Mesendoderm (in vitro differentiated cells): ENCODE measurements around the gene FAM53B.

ENCODE experiments used
- DNase-seq: peaks from one replicate; pipeline ENCODE4 v3.0.0; 2013
- H2AK5ac ChIP-seq: 2 replicates; pipeline ENCODE4 v1.6.1; 2013; ENCODE audit warnings: low read length, inconsistent platforms
- H2BK120ac ChIP-seq: 2 replicates; pipeline ENCODE4 v1.6.1; 2013; ENCODE audit warnings: low read depth, mild to moderate bottlenecking, low read length, moderate library complexity, mixed read lengths
- H2BK15ac ChIP-seq: replicated peaks from 2 replicates; pipeline ENCODE4 v1.6.1; 2013; ENCODE audit warnings: low read depth, mild to moderate bottlenecking, moderate library complexity
- H2BK5ac ChIP-seq: 2 replicates; pipeline ENCODE4 v1.6.1; 2013; ENCODE audit warnings: low read length, inconsistent platforms
- H3K18ac ChIP-seq: 2 replicates; pipeline ENCODE4 v1.6.1; 2013; ENCODE audit warnings: mild to moderate bottlenecking, low read length, mixed read lengths
- H3K23ac ChIP-seq: one replicate; pipeline ENCODE4 v1.6.1; 2013; ENCODE audit warnings: low read length
- H3K27ac ChIP-seq: 2 replicates; pipeline ENCODE4 v1.5.1; 2013; ENCODE audit warnings: low read depth, mild to moderate bottlenecking, inconsistent platforms, low read length, moderate library complexity
- H3K27me3 ChIP-seq: 2 replicates; pipeline ENCODE4 v1.6.1; 2013; ENCODE audit warnings: low read length, control low read depth, mild to moderate bottlenecking, inconsistent platforms; ENCODE audit not compliant: insufficient read depth, poor library complexity
- H3K36me3 ChIP-seq: 2 replicates; pipeline ENCODE4 v1.6.1; 2013; ENCODE audit warnings: low read length, inconsistent platforms; ENCODE audit not compliant: control insufficient read depth, insufficient read depth
- H3K4ac ChIP-seq: one replicate; pipeline ENCODE4 v1.6.1; 2013; ENCODE audit warnings: low read depth, mild to moderate bottlenecking, low read length, moderate library complexity
- H3K4me1 ChIP-seq: 2 replicates; pipeline ENCODE4 v1.6.1; 2013; ENCODE audit warnings: low read depth, low read length, inconsistent platforms; ENCODE audit not compliant: control insufficient read depth
- H3K4me2 ChIP-seq: 2 replicates; pipeline ENCODE4 v1.6.1; 2013; ENCODE audit warnings: low read length
- H3K4me3 ChIP-seq: 2 replicates; pipeline ENCODE4 v1.5.1; 2013; ENCODE audit warnings: mild to moderate bottlenecking, low read length
- H3K56ac ChIP-seq: one replicate; pipeline ENCODE4 v1.6.1; 2013; ENCODE audit warnings: low read length
- H3K79me1 ChIP-seq: 2 replicates; pipeline ENCODE4 v1.6.1; 2013; ENCODE audit warnings: low read length, inconsistent platforms
- H3K79me2 ChIP-seq: 2 replicates; pipeline ENCODE4 v1.6.1; 2013; ENCODE audit warnings: mild to moderate bottlenecking, low read length; ENCODE audit not compliant: control insufficient read depth, insufficient read depth
- H3K9ac ChIP-seq: 2 replicates; pipeline ENCODE4 v1.6.1; 2013; ENCODE audit warnings: low read length, inconsistent platforms
- H4K5ac ChIP-seq: one replicate; pipeline ENCODE4 v1.6.1; 2013; ENCODE audit warnings: low read length
- H4K8ac ChIP-seq: one replicate; pipeline ENCODE4 v1.6.1; 2013; ENCODE audit warnings: low read depth, mild to moderate bottlenecking, control low read depth, low read length, moderate library complexity
- WGBS: extraction: QIAGEN DNeasy Blood & Tissue Kit; methylation state at CpG from one replicate; pipeline ENCODE4 v1.1.7; 2013; ENCODE audit warnings: low lambda C conversion rate, missing lambda C conversion rate; ENCODE audit not compliant: insufficient coverage; ENCODE audit errors: extremely low coverage; 5-methylcytosine and 5-hydroxymethylcytosine counted together

FAM53B gene

DNA sequence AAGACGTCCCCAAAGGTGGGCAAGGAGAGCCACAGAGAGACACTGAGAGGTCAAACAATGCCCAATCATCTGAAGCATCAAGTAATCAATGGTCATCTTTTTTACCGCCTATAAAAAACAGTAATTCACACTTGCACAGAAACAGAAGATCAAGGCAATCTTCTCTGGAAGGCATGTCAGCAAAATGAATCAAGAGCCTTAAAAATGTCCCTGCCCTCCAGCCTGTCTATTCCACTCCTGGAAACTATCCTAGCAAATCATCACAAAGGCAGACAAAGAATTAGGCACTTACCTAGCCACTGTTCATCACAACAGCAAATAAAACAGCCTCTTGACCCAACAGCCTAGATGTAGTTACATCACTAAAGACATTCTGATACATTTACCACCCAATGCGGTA is 48.9 kb downstream of the FAM53B start:
- no peaks in the 10 kb centered on the region for H3K27me3 ChIP-seq
- no peak overlapping the region for H3K23ac ChIP-seq
- H2BK120ac ChIP-seq: no peak overlapping the region
- H3K4me1 ChIP-seq: no peaks in the 10 kb centered on the region
- H3K79me2 ChIP-seq: no peaks in the 10 kb centered on the region
- H3K4me3 ChIP-seq: no peak overlapping the region
- no peak for DNase-seq
- H3K18ac ChIP-seq: no peak overlapping the region
- H3K4ac ChIP-seq: no peak overlapping the region
- no peak overlapping the region for H2BK15ac ChIP-seq
- no peak overlapping the region for H3K4me2 ChIP-seq
- no peak overlapping the region for H2BK5ac ChIP-seq
- no peak overlapping the region for H3K9ac ChIP-seq
- no peak overlapping the region for H4K8ac ChIP-seq
- no peak overlapping the region for H2AK5ac ChIP-seq
- H3K36me3 ChIP-seq: peaks cover 2% of the 10 kb centered on the region
- H3K27ac ChIP-seq: no peak overlapping the region
- no CpG with 5 or more reads among the region's 3 CpGs for WGBS
- H4K5ac ChIP-seq: no peak overlapping the region
- peaks cover under 1% of the 10 kb centered on the region for H3K79me1 ChIP-seq
- no peak overlapping the region for H3K56ac ChIP-seq

DNA sequence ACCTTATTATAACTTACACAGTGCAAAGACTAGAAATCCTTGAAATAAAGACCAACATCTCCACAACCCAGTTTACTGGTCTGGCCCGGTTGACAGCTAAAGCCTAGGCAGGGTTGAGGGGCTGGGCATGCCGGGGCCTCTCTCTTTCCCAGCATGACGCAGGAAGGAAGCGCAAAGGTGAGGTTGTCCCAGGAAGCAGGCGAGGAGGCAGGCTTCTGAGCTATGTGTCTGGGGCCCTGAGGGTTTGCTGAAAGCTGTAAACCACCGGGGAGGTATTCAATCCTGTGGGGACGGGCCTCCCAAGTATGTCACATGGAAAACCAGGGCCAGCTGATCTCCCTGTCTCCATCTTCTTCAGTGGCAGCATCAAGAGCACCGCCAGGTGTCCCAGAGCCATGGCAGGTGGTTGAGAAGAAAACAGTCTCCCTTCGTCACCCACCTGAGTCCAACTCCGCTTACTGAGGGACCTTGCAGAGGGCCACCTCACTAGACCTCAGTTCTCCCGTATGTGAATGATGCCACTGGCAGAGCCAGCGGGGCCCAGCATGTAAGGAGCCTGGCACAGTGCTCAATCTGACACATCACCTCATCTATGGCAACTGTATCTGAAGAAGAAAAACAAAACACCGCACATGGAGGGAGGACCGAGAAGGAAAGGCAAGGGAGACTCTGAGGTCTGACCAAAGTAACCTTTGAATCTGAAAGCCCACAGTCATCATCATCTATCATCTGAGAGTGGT is 49.5 kb downstream of the FAM53B start:
- peaks cover 1% of the 10 kb centered on the region for H3K79me1 ChIP-seq
- H4K5ac ChIP-seq: no peak overlapping the region
- no peaks in the 10 kb centered on the region for H3K4me1 ChIP-seq
- peak; percentile 41 for DNase-seq
- no peak overlapping the region for H3K4me3 ChIP-seq
- H3K18ac ChIP-seq: no peak overlapping the region
- H3K36me3 ChIP-seq: peaks cover 2% of the 10 kb centered on the region
- no peak overlapping the region for H3K27ac ChIP-seq
- H2BK5ac ChIP-seq: no peak overlapping the region
- no peak overlapping the region for H4K8ac ChIP-seq
- WGBS: no CpG with 5 or more reads among the region's 14 CpGs
- H2BK120ac ChIP-seq: no peak overlapping the region
- H2BK15ac ChIP-seq: no peak overlapping the region
- H3K56ac ChIP-seq: no peak overlapping the region
- H3K9ac ChIP-seq: no peak overlapping the region
- H3K4ac ChIP-seq: no peak overlapping the region
- H3K27me3 ChIP-seq: no peaks in the 10 kb centered on the region
- no peak overlapping the region for H3K4me2 ChIP-seq
- no peak overlapping the region for H3K23ac ChIP-seq
- H3K79me2 ChIP-seq: no peaks in the 10 kb centered on the region
- H2AK5ac ChIP-seq: no peak overlapping the region

DNA sequence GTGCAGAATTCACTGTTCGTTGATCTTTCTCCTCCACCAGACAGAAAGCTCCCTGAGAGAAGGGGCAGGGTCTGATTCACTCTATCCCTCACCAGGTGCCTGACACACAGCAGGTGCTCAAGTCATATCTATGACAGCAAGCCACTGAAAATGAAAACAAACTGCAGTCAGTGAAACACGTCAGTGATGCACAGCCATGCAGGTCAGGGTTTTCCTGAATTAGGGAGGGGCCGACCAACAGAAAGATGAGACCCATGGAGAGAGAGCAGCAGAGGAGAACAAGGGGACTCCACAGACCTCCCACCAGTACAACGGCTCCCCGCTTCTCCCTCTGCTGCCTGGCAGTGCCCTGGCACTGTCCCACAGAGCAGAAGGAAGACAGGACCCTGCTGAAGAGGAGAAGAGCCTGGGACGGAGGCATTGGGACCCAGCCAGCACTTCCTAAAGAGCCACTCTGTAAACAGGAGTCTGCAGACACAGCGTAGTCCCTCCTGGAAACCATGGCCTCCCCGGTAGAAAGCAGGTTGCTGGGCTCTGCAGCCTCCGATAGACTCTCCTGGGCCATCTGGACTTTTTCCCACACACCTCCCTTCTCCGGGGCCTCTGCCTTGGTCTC is 50.3 kb downstream of the FAM53B start:
- Histone ChIP-seq H3K79me1 (peaks cover 1% of the 10 kb centered on the region), H3K36me3 (peaks cover 2% of the 10 kb centered on the region), H3K27ac (no peak overlapping the region)

DNA sequence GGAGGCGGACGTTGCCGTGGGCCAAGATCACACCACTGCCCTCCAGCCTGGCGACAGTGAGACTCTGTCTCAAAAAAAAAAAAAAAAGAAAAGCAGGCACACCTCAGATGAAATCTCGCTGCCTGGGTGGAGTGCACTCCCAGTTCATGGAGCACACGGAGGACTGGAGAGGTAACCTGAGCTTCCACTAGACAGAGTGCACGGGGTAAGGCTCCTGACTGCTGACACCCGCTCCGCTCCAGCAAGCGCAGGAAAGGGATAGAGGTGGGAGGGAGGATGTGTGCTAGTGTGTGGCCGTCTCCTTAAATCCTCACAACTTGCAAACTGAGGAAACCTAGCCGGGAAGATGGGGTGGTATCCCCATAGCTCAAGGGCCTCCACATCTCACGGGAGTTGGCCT is 50.8 kb downstream of the FAM53B start:
- H3K4me2 ChIP-seq: no peak overlapping the region
- no peak overlapping the region for H2BK120ac ChIP-seq
- no CpG with 5 or more reads among the region's 13 CpGs for WGBS
- no peak overlapping the region for H2BK5ac ChIP-seq
- peaks cover 9% of the 10 kb centered on the region for H3K4me1 ChIP-seq
- H3K4me3 ChIP-seq: no peak overlapping the region
- no peaks in the 10 kb centered on the region for H3K27me3 ChIP-seq
- H3K79me2 ChIP-seq: no peaks in the 10 kb centered on the region
- H3K23ac ChIP-seq: no peak overlapping the region
- no peak overlapping the region for H3K9ac ChIP-seq
- no peak overlapping the region for H4K5ac ChIP-seq
- no peak overlapping the region for H4K8ac ChIP-seq
- H3K79me1 ChIP-seq: peaks cover 1% of the 10 kb centered on the region
- no peak overlapping the region for H3K18ac ChIP-seq
- DNase-seq: no peak
- H3K56ac ChIP-seq: peak overlapping the region; percentile 15
- H3K36me3 ChIP-seq: peaks cover 2% of the 10 kb centered on the region
- H3K27ac ChIP-seq: no peak overlapping the region
- no peak overlapping the region for H2AK5ac ChIP-seq
- no peak overlapping the region for H3K4ac ChIP-seq
- no peak overlapping the region for H2BK15ac ChIP-seq

More for the DNA sequence above, 50.3 kb downstream of the FAM53B start:
- no peak overlapping the region for H2AK5ac ChIP-seq
- no peak overlapping the region for H2BK15ac ChIP-seq
- H3K4ac ChIP-seq: no peak overlapping the region
- H3K23ac ChIP-seq: no peak overlapping the region
- no peak overlapping the region for H2BK5ac ChIP-seq
- H3K4me2 ChIP-seq: no peak overlapping the region
- peaks cover 5% of the 10 kb centered on the region for H3K4me1 ChIP-seq
- no CpG with 5 or more reads among the region's 10 CpGs for WGBS
- no peak overlapping the region for H4K8ac ChIP-seq
- H3K18ac ChIP-seq: no peak overlapping the region
- no peak overlapping the region for H2BK120ac ChIP-seq
- no peak overlapping the region for H4K5ac ChIP-seq
- H3K79me2 ChIP-seq: no peaks in the 10 kb centered on the region
- no peak overlapping the region for H3K4me3 ChIP-seq
- H3K27me3 ChIP-seq: no peaks in the 10 kb centered on the region
- no peak overlapping the region for H3K9ac ChIP-seq
- H3K56ac ChIP-seq: no peak overlapping the region
- DNase-seq: no peak

DNA sequence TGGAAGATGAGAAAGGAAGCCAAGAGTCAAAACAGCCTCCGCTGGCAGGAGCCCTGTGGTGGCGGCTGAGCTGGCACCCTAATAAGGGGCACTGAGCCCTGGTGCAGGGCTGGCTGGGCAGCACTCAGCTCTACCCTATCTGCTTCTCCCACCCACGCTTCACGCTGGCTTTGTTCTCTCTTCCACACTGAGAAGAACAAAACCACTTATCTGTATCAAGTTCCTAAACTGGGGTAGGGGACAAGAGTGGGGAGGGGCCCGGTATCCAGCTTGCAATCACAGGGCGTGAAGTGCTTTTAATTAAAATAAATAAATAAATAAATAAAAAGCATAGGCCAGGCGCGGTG is 52.1 kb downstream of the FAM53B start:
- H3K9ac ChIP-seq: no peak overlapping the region
- no peak overlapping the region for H3K27ac ChIP-seq
- DNase-seq: no peak
- H3K79me2 ChIP-seq: no peaks in the 10 kb centered on the region
- H3K4me3 ChIP-seq: no peak overlapping the region
- no peak overlapping the region for H3K4me2 ChIP-seq
- H2BK15ac ChIP-seq: no peak overlapping the region
- peaks cover 11% of the 10 kb centered on the region for H3K4me1 ChIP-seq
- peaks cover 1% of the 10 kb centered on the region for H3K79me1 ChIP-seq
- no peak overlapping the region for H3K4ac ChIP-seq
- no peak overlapping the region for H3K56ac ChIP-seq
- H3K36me3 ChIP-seq: peaks cover 3% of the 10 kb centered on the region
- no CpG with 5 or more reads among the region's 8 CpGs for WGBS
- H4K8ac ChIP-seq: no peak overlapping the region
- no peak overlapping the region for H4K5ac ChIP-seq
- no peak overlapping the region for H3K23ac ChIP-seq
- no peak overlapping the region for H2AK5ac ChIP-seq
- no peak overlapping the region for H2BK5ac ChIP-seq
- no peaks in the 10 kb centered on the region for H3K27me3 ChIP-seq
- H3K18ac ChIP-seq: no peak overlapping the region
- H2BK120ac ChIP-seq: no peak overlapping the region
